Sigmoid colon (tissue), 4 donors: ENCODE data around the gene LCE3B.

Experiments
- CTCF ChIP-seq, 4 experiments: fragments of 450-650 bp in 3 of 4; fragments of 200-600 bp in 1 of 4; IDR thresholded peaks; one replicate each; pipeline ENCODE4 v1.5.1; 2016 to 2019; ENCODE audit warnings: antibody characterized with exemption in 4 of 4, mild to moderate bottlenecking in 3 of 4, moderate library complexity in 2 of 4
- EP300 ChIP-seq, 4 donors: sonication (generic); formaldehyde crosslinking; IDR thresholded peaks; one replicate each; pipeline ENCODE4 v1.6.1; 2017; ENCODE audit warnings: antibody characterized with exemption in 4 of 4

GRCh38 chr1:152566681-152567080 is 46.9 kb upstream of the LCE3B start, which contains the start of gene LCE3E:
- TF ChIP-seq CTCF (IDR thresholded peaks at IDR 0.05): no peak
- TF ChIP-seq EP300 (IDR thresholded peaks at IDR 0.05): no peak
